HG03025 (cell line): Measurements from ENCODE around the gene HAUS1.
"Not testable (repeated sequence)": the region's sequence is repeated elsewhere in the genome, so short reads cannot be mapped to it uniquely, and the experiment has no call there.

Experiments used
- ATAC-seq: cut with Tn5 transposase; IDR thresholded peaks from one replicate; pipeline ENCODE4 v1.9.1; 2021; ENCODE audit warnings: mild to moderate bottlenecking, moderate library complexity; ENCODE audit not compliant: unreplicated experiment, low FRiP score

The HAUS1 gene

DNA sequence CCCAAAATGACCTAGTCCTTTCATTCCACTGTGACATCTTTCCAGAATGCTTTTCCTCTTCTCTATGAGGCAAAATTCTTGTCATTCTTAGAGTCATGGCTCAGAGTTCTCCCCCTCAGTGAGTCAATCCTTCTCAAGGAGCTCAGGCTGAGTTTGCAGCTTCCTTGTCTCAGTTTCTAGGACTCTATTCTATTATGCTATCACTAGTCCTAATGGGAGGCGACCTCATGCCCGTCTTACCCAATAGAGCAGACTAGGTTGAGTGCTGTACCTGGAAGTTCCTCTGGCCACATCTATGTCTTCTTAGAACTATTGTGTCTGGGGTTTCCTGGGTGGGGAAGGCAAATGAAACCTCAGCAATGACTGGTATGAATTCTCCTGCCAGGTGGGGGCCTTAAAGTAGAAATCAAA, 51.5 kb downstream of the HAUS1 start:
- no peak for ATAC-seq

DNA sequence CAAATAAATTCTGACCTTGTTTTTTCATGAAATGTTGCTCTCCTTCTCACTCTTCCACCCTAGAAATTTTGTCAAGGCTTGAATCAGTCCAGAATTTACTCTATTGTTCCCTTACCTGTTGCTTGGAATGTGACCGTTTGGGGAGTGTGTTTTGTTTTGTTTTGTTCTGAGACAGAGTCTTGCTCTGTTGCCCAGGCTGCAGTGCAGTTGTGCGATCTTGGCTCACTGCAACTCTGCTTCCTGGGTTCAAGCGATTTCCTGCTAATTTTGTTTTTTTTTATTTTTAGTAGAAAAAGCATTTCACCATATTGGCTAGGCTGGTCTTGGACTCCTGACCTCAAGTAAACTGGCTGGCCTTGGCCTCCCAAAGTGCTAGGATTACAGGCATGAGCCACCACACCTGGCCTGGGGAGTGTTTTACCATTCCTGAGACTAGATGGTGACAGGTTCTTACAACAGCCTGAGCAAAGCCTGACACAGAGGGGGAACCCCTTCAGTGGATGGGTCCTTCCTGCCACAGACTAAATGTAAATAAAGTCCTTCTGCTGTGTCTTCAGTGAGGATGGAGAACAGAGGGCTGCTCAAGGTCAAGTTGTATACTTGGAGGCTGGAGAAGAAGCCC, 52.0 kb downstream of the HAUS1 start:
- ATAC-seq: no peak

DNA sequence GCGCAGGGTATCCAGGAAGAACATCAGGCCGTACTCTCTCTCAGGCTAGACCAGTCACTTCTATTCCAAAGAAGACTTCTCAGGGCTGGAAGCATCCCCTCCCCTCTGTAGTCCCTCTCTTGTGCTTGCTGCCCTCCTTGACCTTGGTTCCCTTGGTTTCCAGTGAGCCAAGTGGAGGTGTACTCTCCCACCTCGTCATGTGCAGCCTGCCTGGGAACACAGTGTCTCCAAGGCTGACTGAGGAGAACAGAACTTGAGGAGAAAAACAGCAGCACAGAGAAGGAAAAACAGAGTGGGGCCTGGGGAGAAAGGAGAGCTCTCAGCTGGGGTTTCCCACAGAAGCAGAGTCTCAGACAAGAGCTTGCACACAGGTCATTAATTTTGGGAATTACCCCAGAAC, 52.7 kb downstream of the HAUS1 start:
- ATAC-seq: no peak

DNA sequence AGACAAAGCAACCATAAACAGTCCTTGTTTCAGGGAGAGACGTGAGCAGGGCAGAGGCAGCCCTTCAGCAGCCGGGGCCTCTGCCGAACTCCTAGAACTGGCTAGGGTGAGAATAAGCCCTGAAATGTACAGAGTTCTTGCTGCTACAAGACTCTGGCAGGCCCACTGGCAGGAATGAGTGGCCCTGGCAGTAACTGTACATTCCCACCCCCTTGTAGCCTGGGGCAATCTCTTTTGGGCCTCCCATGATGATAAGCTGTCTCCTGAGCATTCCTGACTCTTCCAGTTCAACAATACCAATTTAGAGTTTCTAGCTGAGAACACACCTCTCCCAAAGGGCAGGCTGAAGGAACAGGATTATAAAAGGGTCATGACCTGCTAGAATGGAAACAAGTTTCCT, 54.3 kb downstream of the HAUS1 start:
- ATAC-seq: no peak

DNA sequence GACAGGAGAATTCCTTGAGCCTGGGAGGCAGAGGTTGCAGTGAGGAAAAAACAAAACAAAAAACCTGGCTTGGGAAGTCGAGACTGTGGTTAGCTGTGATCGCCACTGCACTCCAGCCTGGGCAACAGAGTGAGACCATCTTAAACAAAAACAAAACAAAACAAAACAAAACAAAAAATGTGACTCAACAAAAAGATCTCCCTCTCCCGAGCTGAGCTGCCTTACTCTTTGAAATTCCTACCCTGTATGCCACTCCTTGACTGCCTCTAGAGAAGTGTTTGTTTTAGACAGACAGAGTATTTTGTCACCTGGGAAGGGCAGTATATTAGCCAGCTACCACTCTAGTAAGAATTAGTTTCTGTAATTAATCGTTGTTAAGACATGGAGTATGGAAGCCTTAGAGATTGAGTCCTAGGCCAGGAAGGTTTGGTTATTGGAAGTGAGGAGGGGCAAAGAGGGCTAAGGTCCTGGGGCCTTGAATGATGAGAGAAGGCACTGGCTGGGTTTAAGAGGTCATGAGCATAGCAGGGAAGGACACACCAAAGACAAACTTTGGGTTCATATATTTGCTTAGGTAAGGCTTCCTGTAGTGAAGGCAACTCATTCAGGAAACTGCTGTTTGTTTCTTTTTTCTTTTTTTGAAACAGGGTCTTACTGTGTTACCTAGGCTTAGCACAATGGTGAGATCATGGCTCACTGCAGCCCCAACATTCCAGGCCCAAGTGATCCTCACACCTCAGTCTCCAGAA, 56.0 kb downstream of the HAUS1 start:
- ATAC-seq: no peak

DNA sequence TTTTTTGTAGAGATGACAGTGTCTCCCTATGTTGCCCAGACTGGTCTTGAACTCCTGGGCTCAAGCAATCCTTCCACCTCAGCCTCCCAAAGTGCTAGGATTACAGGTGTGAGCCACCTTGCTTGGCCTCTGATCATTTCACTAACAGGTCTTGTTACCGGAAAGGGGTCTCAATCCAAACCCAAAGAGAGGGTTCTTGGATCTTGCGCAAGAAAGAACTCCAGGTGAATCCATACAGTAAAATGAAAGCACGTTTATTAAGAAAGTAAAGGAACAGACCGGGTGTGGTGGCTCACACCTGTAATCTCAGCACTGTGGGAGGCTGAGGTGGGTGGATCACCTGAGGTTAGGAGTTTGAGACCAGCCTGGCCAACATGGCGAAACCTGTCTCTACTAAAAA, 56.7 kb downstream of the HAUS1 start:
- not testable (repeated sequence) for ATAC-seq

DNA sequence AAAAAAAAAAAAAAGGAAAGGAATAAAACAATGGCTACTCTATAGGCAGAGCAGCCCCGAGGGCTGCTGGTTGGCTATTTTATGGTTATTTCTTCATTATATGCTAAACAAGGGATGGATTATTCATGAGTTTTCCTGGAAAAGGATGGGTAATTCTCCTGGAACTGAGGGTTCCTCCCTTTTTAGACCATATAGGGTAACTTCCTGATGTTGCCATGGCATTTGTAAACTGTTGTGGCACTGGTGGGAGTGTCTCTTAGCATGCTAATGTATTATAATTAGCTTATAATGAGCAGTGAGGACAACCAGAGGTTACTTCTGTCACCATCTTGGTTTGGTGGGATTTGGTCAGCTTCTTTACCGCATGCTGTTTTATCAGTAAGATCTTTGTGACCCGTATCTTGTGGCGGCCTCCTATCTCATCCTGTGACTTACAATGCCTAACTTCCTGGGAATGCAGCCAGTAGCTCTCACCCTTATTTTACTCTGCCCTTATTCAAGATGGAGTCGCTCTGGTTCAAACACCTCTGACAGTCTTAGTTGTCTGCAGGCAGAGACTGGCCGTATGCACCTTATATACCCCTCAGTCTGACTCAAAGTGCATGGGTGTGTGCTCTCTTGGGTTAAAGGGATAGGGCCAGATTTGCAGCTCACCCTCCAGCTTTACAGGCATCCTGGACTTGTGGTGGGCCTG, 57.7 kb downstream of the HAUS1 start:
- ATAC-seq: no peak

DNA sequence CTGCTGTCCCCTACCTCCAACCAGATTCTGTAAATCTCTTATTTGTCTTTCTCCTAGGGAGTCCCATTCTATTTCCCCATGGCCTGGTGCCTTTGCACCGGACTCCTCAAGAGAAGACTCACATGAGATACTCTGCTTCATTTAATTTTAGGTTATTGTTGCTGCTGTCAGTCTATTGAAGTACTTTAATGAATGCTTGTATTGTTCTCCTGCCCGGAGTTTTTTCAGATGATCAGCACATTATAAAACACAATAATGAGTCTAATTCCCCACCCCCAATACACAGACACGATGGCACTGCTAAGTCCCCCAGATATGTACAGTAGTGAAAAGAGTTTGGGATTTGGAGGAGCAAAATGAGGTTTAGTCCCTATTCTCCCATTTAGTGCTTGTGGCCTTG, 58.9 kb downstream of the HAUS1 start:
- ATAC-seq: no peak

DNA sequence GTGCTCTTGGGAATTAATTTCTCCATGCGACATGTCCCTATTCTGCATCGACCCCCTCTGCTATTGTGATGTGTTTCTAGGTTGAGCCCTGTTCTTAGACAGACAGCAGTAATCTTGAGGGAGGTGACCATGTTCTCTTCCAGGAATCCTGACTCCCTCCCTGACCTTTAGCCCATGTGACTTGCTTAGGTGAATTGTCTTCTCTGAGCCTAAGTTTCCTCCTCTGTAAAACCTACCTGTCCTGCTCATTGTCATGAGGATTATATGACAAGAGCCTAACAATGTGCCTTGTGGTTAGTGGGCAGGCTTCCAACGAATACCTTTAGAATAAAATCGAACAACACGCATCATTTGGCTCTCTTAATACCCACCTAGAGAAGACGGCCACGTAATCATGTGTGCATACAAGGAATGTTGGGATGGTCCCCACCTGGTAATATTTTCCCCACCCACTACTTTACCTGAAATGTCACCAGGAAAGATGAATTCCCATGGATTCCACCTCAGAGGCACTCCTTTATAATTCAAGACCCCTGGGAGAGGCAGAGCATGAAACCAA, 59.8 kb downstream of the HAUS1 start:
- no peak for ATAC-seq

DNA sequence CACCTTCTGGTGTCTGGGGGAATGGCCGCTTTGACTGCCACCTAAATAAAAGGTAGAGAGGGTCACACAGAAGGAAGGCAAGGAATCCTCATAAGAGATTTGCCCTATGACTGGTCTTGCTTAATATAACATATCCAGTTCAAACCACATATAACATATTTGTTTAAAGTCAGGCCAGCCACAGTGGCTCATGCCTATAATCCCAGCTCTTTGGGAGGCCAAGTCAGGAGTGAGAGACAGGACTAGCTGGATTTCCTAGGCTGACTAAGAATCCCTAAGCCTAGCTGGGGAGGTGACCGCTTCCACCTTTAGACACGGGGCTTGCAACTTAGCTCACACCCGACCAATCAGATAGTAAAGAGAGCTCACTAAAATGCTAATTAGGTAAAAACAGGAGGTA, 60.3 kb downstream of the HAUS1 start:
- not testable (repeated sequence) for ATAC-seq

DNA sequence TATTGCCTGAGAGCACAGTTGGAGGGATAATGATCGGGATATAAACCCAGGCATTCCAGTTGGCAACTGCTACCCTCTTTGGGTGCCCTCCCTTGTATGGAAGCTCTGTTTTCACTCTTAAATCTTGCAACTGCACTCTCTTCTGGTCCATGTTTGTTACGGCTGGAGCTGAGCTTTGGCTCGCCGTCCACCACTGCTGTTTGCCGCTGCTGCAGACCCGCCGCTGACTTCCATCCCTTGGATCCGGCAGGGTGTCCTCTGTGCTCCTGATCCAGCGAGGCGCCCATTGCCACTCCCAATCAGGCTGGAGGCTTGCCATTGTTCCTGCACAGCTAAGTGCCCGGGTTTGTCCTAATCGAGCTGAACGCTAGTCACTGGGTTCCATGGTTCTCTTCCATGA, 60.7 kb downstream of the HAUS1 start:
- ATAC-seq: no peak

DNA sequence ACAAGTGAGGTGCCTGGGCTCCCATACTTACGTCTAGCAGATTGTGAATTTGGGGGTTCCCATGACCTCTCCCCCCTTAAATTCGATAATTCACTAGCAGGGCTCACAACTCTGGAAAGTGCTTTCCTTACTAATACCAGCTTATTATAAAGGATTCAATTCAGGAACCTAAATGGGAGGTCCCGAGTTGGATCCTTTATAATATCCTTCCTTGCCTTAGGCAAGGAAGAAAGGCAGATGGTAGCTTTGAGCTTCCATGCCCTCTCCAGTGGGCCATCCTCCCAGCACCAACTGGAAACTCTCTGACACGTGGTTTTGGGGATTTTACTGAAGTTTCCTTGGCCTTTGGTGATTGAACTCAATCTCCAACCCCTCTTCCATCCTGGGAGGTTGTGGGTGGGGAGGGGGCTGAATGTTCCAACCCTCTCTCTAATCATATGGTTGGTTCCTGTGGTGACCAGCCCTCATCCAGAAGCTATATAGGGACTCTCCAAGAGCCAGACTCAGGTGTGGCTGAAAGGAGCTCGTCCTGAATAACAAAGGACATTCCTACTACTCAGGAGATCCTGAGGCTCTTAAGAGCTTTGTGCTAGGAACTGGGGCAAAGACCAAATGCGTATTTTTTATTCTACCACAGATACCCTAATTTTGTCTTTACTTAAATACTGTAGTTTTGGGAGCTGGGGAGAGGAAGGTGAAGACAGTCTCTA, 62.2 kb downstream of the HAUS1 start:
- ATAC-seq: no peak

DNA sequence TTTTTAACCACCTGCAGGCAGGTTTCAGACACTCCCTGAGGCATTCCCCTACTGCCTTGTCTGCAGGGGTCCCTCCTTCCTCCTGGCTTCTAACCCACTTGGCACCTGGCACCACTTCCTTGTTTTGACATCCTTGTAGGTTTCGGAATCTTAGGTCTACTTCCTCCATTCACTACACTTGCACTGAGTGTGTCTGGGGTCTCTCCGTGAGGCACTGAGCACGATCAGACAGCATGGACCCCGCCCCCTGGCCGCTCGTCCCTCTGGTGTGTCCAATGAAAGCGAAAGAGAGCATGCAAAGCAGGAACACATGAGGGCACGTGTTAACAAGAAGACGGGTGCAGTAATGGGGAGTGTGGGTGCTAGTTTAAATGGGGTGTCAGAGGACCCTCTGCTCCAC, 63.8 kb downstream of the HAUS1 start:
- peak; percentile 70 for ATAC-seq

DNA sequence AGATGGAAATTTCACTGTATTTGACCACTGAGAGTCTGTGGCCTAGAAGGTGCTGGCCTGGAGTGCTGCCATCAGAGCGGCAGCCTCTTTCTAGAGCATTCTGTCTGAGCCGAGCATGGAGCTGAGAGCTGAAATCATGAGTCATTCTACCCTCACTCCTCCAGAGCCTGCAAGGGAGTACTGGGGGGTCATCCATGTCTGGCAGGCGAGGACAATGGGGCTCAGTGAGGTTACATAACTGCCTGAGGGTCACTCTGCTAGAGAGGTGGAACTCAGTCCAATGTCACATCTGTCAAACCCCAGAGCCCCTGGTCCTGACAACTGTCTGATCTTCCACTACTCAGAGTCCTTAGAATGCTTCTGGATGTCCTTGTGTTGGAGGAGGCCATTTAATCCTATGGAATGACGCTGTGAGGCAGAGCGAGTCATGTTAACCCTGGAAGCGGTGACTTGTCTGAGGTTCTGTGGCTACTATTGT, 65.3 kb downstream of the HAUS1 start:
- no peak for ATAC-seq

DNA sequence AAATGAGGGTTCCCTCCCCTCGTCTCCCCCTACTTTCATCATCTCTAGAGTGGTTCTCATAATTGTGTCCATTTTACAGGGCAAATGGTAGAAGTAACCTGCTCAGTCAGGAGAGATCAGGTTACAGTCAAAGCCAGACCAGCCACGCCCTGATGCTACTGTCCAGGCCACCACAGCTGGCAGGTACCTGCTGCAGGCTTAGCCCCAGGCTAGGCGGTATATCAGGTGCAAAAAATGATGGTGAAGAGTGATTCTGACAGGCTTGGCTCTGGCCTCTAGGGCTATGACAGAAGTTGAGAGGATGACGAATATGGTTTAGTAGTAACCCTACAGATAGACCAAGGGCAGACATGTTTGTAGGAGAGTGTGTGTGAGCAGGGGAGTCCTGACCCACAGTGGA, 67.1 kb downstream of the HAUS1 start:
- ATAC-seq: no peak

DNA sequence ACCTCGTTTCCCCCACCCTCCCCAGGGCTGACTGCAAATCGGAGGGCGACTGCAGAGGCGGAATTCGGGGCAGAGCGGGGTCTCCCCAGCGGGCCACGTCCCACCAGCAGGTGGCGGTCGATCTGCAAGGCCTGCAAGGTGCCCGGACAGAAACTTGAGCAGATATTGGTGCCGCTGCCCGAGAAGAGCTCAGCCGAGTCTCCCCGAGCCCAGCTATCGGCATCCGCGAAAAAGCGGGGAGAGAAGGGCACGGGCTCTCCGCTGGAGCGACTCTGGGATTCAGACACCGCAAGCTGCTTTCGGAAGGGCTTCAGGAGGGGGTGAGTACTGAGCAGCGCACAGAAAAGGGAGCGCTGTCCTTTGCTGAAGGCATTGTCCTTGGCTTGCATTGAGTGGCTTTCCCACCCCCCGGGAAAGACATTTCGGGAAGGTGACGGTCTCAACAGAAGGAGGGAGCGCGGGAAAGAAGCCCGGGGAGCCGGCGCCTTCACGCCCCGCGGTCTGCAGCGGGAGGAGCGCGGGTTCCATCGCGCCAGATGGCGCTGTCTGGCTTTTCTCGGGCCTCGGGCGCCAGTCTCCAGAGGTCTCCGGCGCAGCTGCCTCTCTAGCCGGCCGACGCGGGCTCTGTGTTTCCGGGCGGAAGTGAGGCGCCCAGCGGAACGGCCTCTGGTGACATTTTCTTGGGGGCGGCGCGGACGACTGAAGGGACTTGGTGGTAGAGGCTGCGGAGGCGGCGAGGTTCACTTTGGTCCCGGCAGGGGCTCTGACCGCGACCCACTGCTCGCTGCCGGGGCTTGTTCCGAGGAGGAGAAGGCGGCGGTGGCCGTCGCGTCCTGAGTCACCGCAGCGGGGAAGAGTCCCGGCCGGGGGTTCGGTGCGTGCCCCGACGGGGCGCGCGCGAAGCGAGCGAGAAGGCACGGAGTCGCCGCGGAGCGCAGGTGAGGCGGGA, 69.5 kb downstream of the HAUS1 start:
- peak; percentile 84 for ATAC-seq

DNA sequence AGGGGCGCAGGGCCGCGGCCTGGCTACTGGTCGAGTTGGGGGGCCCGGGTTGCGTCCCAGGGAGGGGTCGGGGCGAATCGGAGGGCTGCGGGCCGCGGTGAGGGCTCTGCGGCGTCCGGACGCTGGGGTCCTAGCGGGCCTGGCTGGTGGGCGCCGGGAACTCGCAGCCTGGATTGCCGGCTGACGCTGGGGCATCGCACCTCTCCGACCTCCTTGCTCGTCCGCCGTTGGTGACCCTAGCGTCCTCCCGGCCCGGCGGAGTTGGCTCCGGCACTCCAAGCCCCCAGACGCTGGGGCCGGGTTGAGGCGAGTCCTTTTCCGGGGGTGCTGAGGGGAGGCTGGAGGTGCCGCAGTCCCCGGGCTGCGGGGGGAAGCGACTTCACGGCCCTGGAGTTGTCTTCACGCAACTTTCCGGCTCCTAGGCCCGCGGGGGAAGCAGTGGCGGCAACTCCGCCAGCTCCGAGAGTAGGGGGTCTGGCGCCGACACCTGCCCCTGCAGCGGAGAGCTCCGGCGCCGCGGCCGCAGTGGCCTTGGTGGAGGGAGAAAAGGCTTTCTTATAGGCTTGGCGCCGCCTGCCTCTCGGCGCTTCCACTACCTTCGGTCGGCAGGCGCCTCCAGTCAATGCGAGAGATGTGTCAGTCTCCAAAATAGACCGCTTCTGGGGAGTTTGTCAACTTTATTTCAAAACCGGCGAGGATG, 70.3 kb downstream of the HAUS1 start:
- ATAC-seq: peak; percentile 3

DNA sequence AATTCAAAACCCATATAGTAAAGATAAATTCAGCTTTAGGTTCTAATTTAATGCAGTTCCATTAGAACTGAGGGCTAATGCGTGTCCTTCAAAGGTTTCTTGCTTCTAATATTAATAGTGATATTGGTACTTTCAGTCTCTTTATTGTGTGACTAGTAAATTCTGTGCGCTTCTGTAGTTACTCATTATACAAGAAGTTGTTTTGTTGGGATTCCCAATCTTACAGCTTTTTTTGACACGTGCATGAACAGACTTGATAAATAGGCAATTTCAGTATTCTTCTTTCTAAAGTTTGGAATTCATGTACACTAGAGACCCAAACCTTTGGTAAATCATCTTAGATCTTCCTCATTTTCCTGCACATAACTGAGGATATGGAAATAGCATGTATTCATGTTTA, 71.8 kb downstream of the HAUS1 start:
- no peak for ATAC-seq
